Activated naive CD8-positive, alpha-beta T cell (primary cell): Measurements from ENCODE around the gene SATB1.

Experiments
- H3K27ac Mint-ChIP-seq: one replicate; pipeline ENCODE4 v1.8.0; 2021; ENCODE audit warnings: mixed read lengths
- H3K27me3 Mint-ChIP-seq: one replicate; pipeline ENCODE4 v1.8.0; 2021; ENCODE audit warnings: mixed read lengths
- H3K36me3 Mint-ChIP-seq: one replicate; pipeline ENCODE4 v1.8.0; 2021; ENCODE audit warnings: mixed read lengths
- H3K4me1 Mint-ChIP-seq: one replicate; pipeline ENCODE4 v1.8.0; 2021; ENCODE audit warnings: low read depth, mixed read lengths
- H3K4me3 Mint-ChIP-seq: one replicate; pipeline ENCODE4 v1.8.0; 2021; ENCODE audit warnings: mild to moderate bottlenecking, mixed read lengths
- H3K9me3 Mint-ChIP-seq: one replicate; pipeline ENCODE4 v1.8.0; 2021; ENCODE audit warnings: low read depth, mixed read lengths

Gene SATB1

GRCh38 chr3:18441551-18441950 lies 16.4 kb upstream of the SATB1 start:
- peaks cover 53% of the 10 kb centered on the region for H3K4me1 Mint-ChIP-seq
- peak overlapping the region; percentile 98 for H3K27ac Mint-ChIP-seq
- H3K9me3 Mint-ChIP-seq: no peaks in the 10 kb centered on the region
- peak overlapping the region; percentile 95 for H3K4me3 Mint-ChIP-seq
- peaks cover 15% of the 10 kb centered on the region for H3K36me3 Mint-ChIP-seq
- H3K27me3 Mint-ChIP-seq: no peaks in the 10 kb centered on the region

GRCh38 chr3:18440066-18440722 lies 15.1 kb upstream of the SATB1 start:
- peaks cover 15% of the 10 kb centered on the region for H3K36me3 Mint-ChIP-seq
- H3K27me3 Mint-ChIP-seq: no peaks in the 10 kb centered on the region
- peak overlapping the region; percentile 98 for H3K27ac Mint-ChIP-seq
- H3K9me3 Mint-ChIP-seq: no peaks in the 10 kb centered on the region
- peaks cover 56% of the 10 kb centered on the region for H3K4me1 Mint-ChIP-seq
- peak overlapping the region; percentile 95 for H3K4me3 Mint-ChIP-seq

GRCh38 chr3:18439281-18439680 lies 14.1 kb upstream of the SATB1 start:
- peaks cover 64% of the 10 kb centered on the region for H3K4me1 Mint-ChIP-seq
- no peaks in the 10 kb centered on the region for H3K9me3 Mint-ChIP-seq
- peak overlapping the region; percentile 98 for H3K27ac Mint-ChIP-seq
- peaks cover 15% of the 10 kb centered on the region for H3K36me3 Mint-ChIP-seq
- H3K4me3 Mint-ChIP-seq: peak overlapping the region; percentile 95
- H3K27me3 Mint-ChIP-seq: no peaks in the 10 kb centered on the region

GRCh38 chr3:18438586-18438985 lies 13.4 kb upstream of the SATB1 start:
- peaks cover 15% of the 10 kb centered on the region for H3K36me3 Mint-ChIP-seq
- H3K27me3 Mint-ChIP-seq: no peaks in the 10 kb centered on the region
- H3K27ac Mint-ChIP-seq: peak overlapping the region; percentile 98
- no peaks in the 10 kb centered on the region for H3K9me3 Mint-ChIP-seq
- H3K4me1 Mint-ChIP-seq: peaks cover 66% of the 10 kb centered on the region
- H3K4me3 Mint-ChIP-seq: peak overlapping the region; percentile 95

- Mint-ChIP-seq H3K27ac (peak overlapping the region; percentile 94), H3K4me3 (peak overlapping the region; percentile 87), H3K27me3 (no peaks in the 10 kb centered on the region), H3K36me3 (peaks cover 16% of the 10 kb centered on the region), H3K9me3 (no peaks in the 10 kb centered on the region), H3K4me1 (peaks cover 79% of the 10 kb centered on the region)
These were observed 11.1 kb upstream of the SATB1 start for GRCh38 chr3:18436213-18436612.

- no peaks in the 10 kb centered on the region for H3K9me3 Mint-ChIP-seq
- no peaks in the 10 kb centered on the region for H3K27me3 Mint-ChIP-seq
- H3K36me3 Mint-ChIP-seq: peaks cover 14% of the 10 kb centered on the region
- peak overlapping the region; percentile 87 for H3K4me3 Mint-ChIP-seq
- H3K4me1 Mint-ChIP-seq: peaks cover 79% of the 10 kb centered on the region
- H3K27ac Mint-ChIP-seq: peak overlapping the region; percentile 94
These were observed 9.6 kb upstream of the SATB1 start for GRCh38 chr3:18434711-18435110.

GRCh38 chr3:18432752-18433151 lies 7.6 kb upstream of the SATB1 start:
- Mint-ChIP-seq H3K36me3 (peaks cover 12% of the 10 kb centered on the region), H3K27ac (peak overlapping the region; percentile 92), H3K4me1 (peaks cover 83% of the 10 kb centered on the region), H3K27me3 (no peaks in the 10 kb centered on the region), H3K9me3 (no peaks in the 10 kb centered on the region), H3K4me3 (peak overlapping the region; percentile 83)

GRCh38 chr3:18431266-18431665 lies 6.1 kb upstream of the SATB1 start:
- Mint-ChIP-seq H3K36me3 (peaks cover 12% of the 10 kb centered on the region), H3K4me3 (peak overlapping the region; percentile 83), H3K27me3 (no peaks in the 10 kb centered on the region), H3K4me1 (peaks cover 86% of the 10 kb centered on the region), H3K27ac (peak overlapping the region; percentile 92), H3K9me3 (no peaks in the 10 kb centered on the region)

- Mint-ChIP-seq H3K27ac (peak overlapping the region; percentile 99), H3K9me3 (no peaks in the 10 kb centered on the region), H3K36me3 (peaks cover 12% of the 10 kb centered on the region), H3K4me3 (peak overlapping the region; percentile 76), H3K4me1 (peaks cover 74% of the 10 kb centered on the region), H3K27me3 (no peaks in the 10 kb centered on the region)
These were observed 4.0 kb upstream of the SATB1 start for GRCh38 chr3:18428991-18429745.

- Mint-ChIP-seq H3K27ac (peak overlapping the region; percentile 99), H3K9me3 (no peaks in the 10 kb centered on the region), H3K4me1 (peaks cover 80% of the 10 kb centered on the region), H3K4me3 (peak overlapping the region; percentile 76), H3K36me3 (peaks cover 12% of the 10 kb centered on the region), H3K27me3 (no peaks in the 10 kb centered on the region)
These were observed 2.9 kb upstream of the SATB1 start for GRCh38 chr3:18428036-18428435.

GRCh38 chr3:18426597-18427193 lies 1.6 kb upstream of the SATB1 start:
- Mint-ChIP-seq H3K4me3 (peak overlapping the region; percentile 87), H3K4me1 (peaks cover 79% of the 10 kb centered on the region), H3K9me3 (no peaks in the 10 kb centered on the region), H3K27me3 (no peaks in the 10 kb centered on the region), H3K36me3 (peaks cover 4% of the 10 kb centered on the region), H3K27ac (peak overlapping the region; percentile 99)

GRCh38 chr3:18425641-18426257 lies 610 bp upstream of the SATB1 start:
- Mint-ChIP-seq H3K9me3 (no peaks in the 10 kb centered on the region), H3K27me3 (no peaks in the 10 kb centered on the region), H3K36me3 (peaks cover 3% of the 10 kb centered on the region), H3K4me1 (peaks cover 77% of the 10 kb centered on the region), H3K4me3 (peak overlapping the region; percentile 87), H3K27ac (peak overlapping the region; percentile 99)

- Mint-ChIP-seq H3K27ac (peak overlapping the region; percentile 96), H3K9me3 (no peaks in the 10 kb centered on the region), H3K4me1 (peaks cover 77% of the 10 kb centered on the region), H3K4me3 (peak overlapping the region; percentile 87), H3K36me3 (peaks cover 4% of the 10 kb centered on the region), H3K27me3 (no peaks in the 10 kb centered on the region)
These were observed 868 bp downstream of the SATB1 start for GRCh38 chr3:18424213-18424728.

- Mint-ChIP-seq H3K27me3 (no peaks in the 10 kb centered on the region), H3K9me3 (no peaks in the 10 kb centered on the region), H3K27ac (peak overlapping the region; percentile 96), H3K36me3 (peaks cover 4% of the 10 kb centered on the region), H3K4me3 (peak overlapping the region; percentile 87), H3K4me1 (peaks cover 77% of the 10 kb centered on the region)
These were observed 1.5 kb downstream of the SATB1 start for GRCh38 chr3:18423401-18424212.
